WTC11 (cell line): ENCODE measurements around the gene CD2BP2. TPM values are rescaled to one million over a fixed set of nuclear protein-coding genes. Genes with fewer than 3 reads are reported as not detected.
A peak's percentile ranks its signal among the peaks of the same experiment; 100 is the strongest.

Experiments used
- ATAC-seq: fragments of 200-7000 bp; cut with Tn5 transposase; 2 replicates; pipeline ENCODE4 v1.10.0; 2021; ENCODE audit warnings: mild to moderate bottlenecking, moderate library complexity
- CTCF ChIA-PET: fragments of 300-600 bp; sonication (Branson Sonifier 250); formaldehyde crosslinking; loops from one replicate; lab custom pipeline; 2021; ENCODE audit warnings: antibody characterized with exemption; lab: Charles Lee
- POLR2A ChIA-PET: fragments of 350-600 bp; sonication (Branson Sonifier 250); formaldehyde crosslinking; loops from one replicate; lab custom pipeline; 2021; ENCODE audit warnings: antibody characterized with exemption; lab: Charles Lee
- DNase-seq: peaks from one replicate; pipeline ENCODE4 v3.0.0; 2021; ENCODE audit warnings: low spot score
- H3K27ac Mint-ChIP-seq: 2 replicates; pipeline ENCODE4 v1.8.0; 2021; ENCODE audit warnings: mixed read lengths
- H3K27me3 Mint-ChIP-seq: 2 replicates; pipeline ENCODE4 v1.8.0; 2021; ENCODE audit warnings: low read depth, mild to moderate bottlenecking, moderate library complexity, mixed read lengths
- H3K36me3 Mint-ChIP-seq: 2 replicates; pipeline ENCODE4 v1.8.0; 2021; ENCODE audit warnings: mixed read lengths
- H3K4me1 Mint-ChIP-seq: 2 replicates; pipeline ENCODE4 v1.8.0; 2022; ENCODE audit warnings: mixed read lengths
- H3K4me3 Mint-ChIP-seq: 2 replicates; pipeline ENCODE4 v1.8.0; 2021; ENCODE audit warnings: mild to moderate bottlenecking, moderate library complexity, mixed read lengths
- H3K9me3 Mint-ChIP-seq: 2 replicates; pipeline ENCODE4 v1.8.0; 2021; ENCODE audit warnings: mixed read lengths
- AFF4 ChIP-seq: sonication (generic); formaldehyde crosslinking; IDR thresholded peaks from 2 replicates; pipeline ENCODE4 v1.8.1; 2023; ENCODE audit warnings: mild to moderate bottlenecking, missing genetic modification reagents, borderline replicate concordance
- ESRRA ChIP-seq: sonication (generic); formaldehyde crosslinking; IDR thresholded peaks from 2 replicates; pipeline ENCODE4 v1.8.1; 2022; ENCODE audit warnings: mild to moderate bottlenecking, missing genetic modification reagents, borderline replicate concordance
- FOXK1 ChIP-seq: sonication (generic); formaldehyde crosslinking; IDR thresholded peaks from 2 replicates; pipeline ENCODE4 v1.8.0; 2022; ENCODE audit warnings: mild to moderate bottlenecking, moderate library complexity, missing genetic modification reagents
- FOXP1 ChIP-seq: sonication (generic); formaldehyde crosslinking; IDR thresholded peaks from 2 replicates; pipeline ENCODE4 v1.8.0; 2022; ENCODE audit warnings: missing genetic modification reagents, mild to moderate bottlenecking, moderate library complexity, borderline replicate concordance
- GABPB1 ChIP-seq: sonication (generic); formaldehyde crosslinking; IDR thresholded peaks from 2 replicates; pipeline ENCODE4 v1.8.1; 2023; ENCODE audit warnings: mild to moderate bottlenecking, missing genetic modification reagents
- HMGA2 ChIP-seq: fragments of 250-450 bp; sonication (Bioruptor Pico); IDR thresholded peaks from 2 replicates; pipeline ENCODE4 v1.4.0; 2021; ENCODE audit warnings: mild to moderate bottlenecking, moderate library complexity
- IRF1 ChIP-seq: sonication (generic); formaldehyde crosslinking; IDR thresholded peaks from 2 replicates; pipeline ENCODE4 v1.8.0; 2023; ENCODE audit warnings: missing genetic modification reagents
- MAX ChIP-seq: sonication (generic); formaldehyde crosslinking; IDR thresholded peaks from 2 replicates; pipeline ENCODE4 v1.8.0; 2022; ENCODE audit warnings: mild to moderate bottlenecking, missing genetic modification reagents
- NFATC4 ChIP-seq: fragments of 250-450 bp; sonication (Bioruptor Pico); IDR thresholded peaks from 2 replicates; pipeline ENCODE4 v1.9.0; 2021; ENCODE audit warnings: mild to moderate bottlenecking
- NR3C1 ChIP-seq: sonication (generic); formaldehyde crosslinking; conservative IDR thresholded peaks from 2 replicates; pipeline ENCODE4 v1.8.1; 2023; ENCODE audit warnings: low read depth, mild to moderate bottlenecking, missing genetic modification reagents
- SMAD4 ChIP-seq: sonication (generic); formaldehyde crosslinking; IDR thresholded peaks from 2 replicates; pipeline ENCODE4 v1.8.0; 2022; ENCODE audit warnings: mild to moderate bottlenecking, missing genetic modification reagents
- STAT6 ChIP-seq: sonication (generic); formaldehyde crosslinking; conservative IDR thresholded peaks from 2 replicates; pipeline ENCODE4 v1.8.1; 2023; ENCODE audit warnings: mild to moderate bottlenecking, low read depth, missing genetic modification reagents, moderate library complexity
- TCF7 ChIP-seq: sonication (generic); formaldehyde crosslinking; IDR thresholded peaks from 2 replicates; pipeline ENCODE4 v1.8.0; 2022; ENCODE audit warnings: mild to moderate bottlenecking, low read depth, missing genetic modification reagents, moderate library complexity
- USF1 ChIP-seq: sonication (generic); formaldehyde crosslinking; IDR thresholded peaks from 2 replicates; pipeline ENCODE4 v1.8.0; 2022; ENCODE audit warnings: mild to moderate bottlenecking, missing genetic modification reagents
- USF2 ChIP-seq: sonication (generic); formaldehyde crosslinking; IDR thresholded peaks from 2 replicates; pipeline ENCODE4 v1.8.1; 2023; ENCODE audit warnings: mild to moderate bottlenecking, missing genetic modification reagents, moderate library complexity
- ZNF138 ChIP-seq: sonication (generic); formaldehyde crosslinking; conservative IDR thresholded peaks from 2 replicates; pipeline ENCODE4 v1.8.1; 2022; ENCODE audit warnings: mild to moderate bottlenecking, moderate library complexity, missing genetic modification reagents
- ZNF232 ChIP-seq: sonication (generic); formaldehyde crosslinking; IDR thresholded peaks from 2 replicates; pipeline ENCODE4 v1.8.0; 2022; ENCODE audit warnings: mild to moderate bottlenecking, missing genetic modification reagents
- ZNF671 ChIP-seq: fragments of 250-450 bp; sonication (Bioruptor Pico); IDR thresholded peaks from 2 replicates; pipeline ENCODE4 v1.8.0; 2021; ENCODE audit warnings: mild to moderate bottlenecking
- total RNA-seq: library from RNA; stranded (reverse); gene quantifications from 3 replicates; pipeline ENCODE4 v1.2.3, GENCODE V29; 2021
- TF ChIP-seq, protein P1 (sequence below): sonication (generic); formaldehyde crosslinking; IDR thresholded peaks from 2 replicates; pipeline ENCODE4 v1.8.1; 2023; ENCODE audit warnings: mild to moderate bottlenecking, missing genetic modification reagents, moderate library complexity
- TF ChIP-seq, protein P2 (sequence below): sonication (generic); formaldehyde crosslinking; IDR thresholded peaks from 2 replicates; pipeline ENCODE4 v1.8.0; 2022; ENCODE audit warnings: missing genetic modification reagents
- TF ChIP-seq, protein P3 (sequence below): sonication (generic); formaldehyde crosslinking; IDR thresholded peaks from 2 replicates; pipeline ENCODE4 v1.8.0; 2022; ENCODE audit warnings: mild to moderate bottlenecking, missing genetic modification reagents

The CD2BP2 gene
- total RNA-seq, 1 experiment from 2014 or later, result 56.6 TPM

DNA sequence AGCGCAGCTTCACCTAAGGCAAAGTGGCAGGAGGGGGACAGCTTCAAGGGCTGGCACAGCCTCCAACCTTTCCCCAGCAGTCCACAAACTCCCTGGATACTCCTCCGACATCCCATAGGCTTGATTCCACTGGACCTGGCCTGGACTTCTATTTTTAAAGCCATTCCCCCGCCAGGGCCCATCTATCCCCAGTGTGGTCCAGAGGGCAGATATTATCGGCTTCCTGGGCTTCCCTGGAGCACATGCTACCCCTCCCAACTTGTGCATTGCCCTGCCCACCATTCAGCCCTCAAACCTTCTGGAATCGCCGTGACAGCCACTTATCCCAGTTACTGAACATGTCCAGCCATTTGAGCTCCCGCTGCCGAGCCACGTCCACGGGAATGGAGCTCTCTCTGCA lies 10.1 kb upstream of the CD2BP2 start (continued):
- TF ChIP-seq, protein P1, sequence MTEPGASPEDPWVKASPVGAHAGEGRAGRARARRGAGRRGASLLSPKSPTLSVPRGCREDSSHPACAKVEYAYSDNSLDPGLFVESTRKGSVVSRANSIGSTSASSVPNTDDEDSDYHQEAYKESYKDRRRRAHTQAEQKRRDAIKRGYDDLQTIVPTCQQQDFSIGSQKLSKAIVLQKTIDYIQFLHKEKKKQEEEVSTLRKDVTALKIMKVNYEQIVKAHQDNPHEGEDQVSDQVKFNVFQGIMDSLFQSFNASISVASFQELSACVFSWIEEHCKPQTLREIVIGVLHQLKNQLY (CRISPR knock-in tag), result no peak
- TF ChIP-seq IRF1 (CRISPR knock-in tag) (no peak), SMAD4 (CRISPR knock-in tag) (no peak), USF2 (no peak), ZNF671 (CRISPR knock-in tag) (no peak), HMGA2 (no peak), ESRRA (CRISPR knock-in tag) (no peak), NR3C1 (CRISPR knock-in tag) (no peak), NFATC4 (no peak)
- TF ChIP-seq, protein P2, sequence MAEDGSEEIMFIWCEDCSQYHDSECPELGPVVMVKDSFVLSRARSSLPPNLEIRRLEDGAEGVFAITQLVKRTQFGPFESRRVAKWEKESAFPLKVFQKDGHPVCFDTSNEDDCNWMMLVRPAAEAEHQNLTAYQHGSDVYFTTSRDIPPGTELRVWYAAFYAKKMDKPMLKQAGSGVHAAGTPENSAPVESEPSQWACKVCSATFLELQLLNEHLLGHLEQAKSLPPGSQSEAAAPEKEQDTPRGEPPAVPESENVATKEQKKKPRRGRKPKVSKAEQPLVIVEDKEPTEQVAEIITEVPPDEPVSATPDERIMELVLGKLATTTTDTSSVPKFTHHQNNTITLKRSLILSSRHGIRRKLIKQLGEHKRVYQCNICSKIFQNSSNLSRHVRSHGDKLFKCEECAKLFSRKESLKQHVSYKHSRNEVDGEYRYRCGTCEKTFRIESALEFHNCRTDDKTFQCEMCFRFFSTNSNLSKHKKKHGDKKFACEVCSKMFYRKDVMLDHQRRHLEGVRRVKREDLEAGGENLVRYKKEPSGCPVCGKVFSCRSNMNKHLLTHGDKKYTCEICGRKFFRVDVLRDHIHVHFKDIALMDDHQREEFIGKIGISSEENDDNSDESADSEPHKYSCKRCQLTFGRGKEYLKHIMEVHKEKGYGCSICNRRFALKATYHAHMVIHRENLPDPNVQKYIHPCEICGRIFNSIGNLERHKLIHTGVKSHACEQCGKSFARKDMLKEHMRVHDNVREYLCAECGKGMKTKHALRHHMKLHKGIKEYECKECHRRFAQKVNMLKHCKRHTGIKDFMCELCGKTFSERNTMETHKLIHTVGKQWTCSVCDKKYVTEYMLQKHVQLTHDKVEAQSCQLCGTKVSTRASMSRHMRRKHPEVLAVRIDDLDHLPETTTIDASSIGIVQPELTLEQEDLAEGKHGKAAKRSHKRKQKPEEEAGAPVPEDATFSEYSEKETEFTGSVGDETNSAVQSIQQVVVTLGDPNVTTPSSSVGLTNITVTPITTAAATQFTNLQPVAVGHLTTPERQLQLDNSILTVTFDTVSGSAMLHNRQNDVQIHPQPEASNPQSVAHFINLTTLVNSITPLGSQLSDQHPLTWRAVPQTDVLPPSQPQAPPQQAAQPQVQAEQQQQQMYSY (CRISPR knock-in tag), result no peak
- TF ChIP-seq, protein P3, sequence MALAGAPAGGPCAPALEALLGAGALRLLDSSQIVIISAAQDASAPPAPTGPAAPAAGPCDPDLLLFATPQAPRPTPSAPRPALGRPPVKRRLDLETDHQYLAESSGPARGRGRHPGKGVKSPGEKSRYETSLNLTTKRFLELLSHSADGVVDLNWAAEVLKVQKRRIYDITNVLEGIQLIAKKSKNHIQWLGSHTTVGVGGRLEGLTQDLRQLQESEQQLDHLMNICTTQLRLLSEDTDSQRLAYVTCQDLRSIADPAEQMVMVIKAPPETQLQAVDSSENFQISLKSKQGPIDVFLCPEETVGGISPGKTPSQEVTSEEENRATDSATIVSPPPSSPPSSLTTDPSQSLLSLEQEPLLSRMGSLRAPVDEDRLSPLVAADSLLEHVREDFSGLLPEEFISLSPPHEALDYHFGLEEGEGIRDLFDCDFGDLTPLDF (CRISPR knock-in tag), result no peak

DNA sequence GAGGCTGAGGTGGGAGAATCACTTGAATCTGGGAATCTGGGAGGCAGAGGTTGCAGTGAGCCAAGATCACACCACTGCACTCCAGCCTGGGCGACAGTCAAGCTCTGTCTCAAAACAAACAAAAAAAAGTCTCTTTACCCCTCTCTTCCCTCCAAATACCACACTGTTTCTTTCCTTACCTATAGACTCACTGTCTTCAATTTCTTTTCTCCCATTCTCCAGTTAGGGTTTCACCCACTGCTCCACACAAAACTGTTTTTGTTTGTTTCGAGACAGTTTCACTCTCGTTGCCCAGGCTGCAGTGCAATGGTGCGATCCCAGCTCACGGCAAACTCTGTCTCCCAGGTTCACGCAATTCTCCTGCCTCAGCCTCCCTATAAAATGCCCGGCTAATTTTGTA lies 6.1 kb upstream of the CD2BP2 start:
- DNase-seq, result no peak
- Mint-ChIP-seq H3K27ac (peak overlapping the region; percentile 85), H3K4me3 (no peak overlapping the region), H3K4me1 (peaks cover 17% of the 10 kb centered on the region), H3K27me3 (no peaks in the 10 kb centered on the region; the same call in 1 of the 2 replicates), H3K36me3 (peaks cover 30% of the 10 kb centered on the region), H3K9me3 (no peaks in the 10 kb centered on the region)
- ATAC-seq, result no peak
- CTCF ChIA-PET, result interaction anchor here (2.0 to 3.1 kb wide), 2 partner anchors 9 to 249 kb away, joined by 5 to 17 read pairs; partner anchors contain the start of gene TBC1D10B
- no peak for TF ChIP-seq ZNF138
- TF ChIP-seq USF1 (CRISPR knock-in tag), result no peak
- no peak for TF ChIP-seq STAT6 (CRISPR knock-in tag)
- TF ChIP-seq FOXK1 (CRISPR knock-in tag), result no peak
- no peak for TF ChIP-seq MAX (CRISPR knock-in tag)
- TF ChIP-seq NFATC4, result no peak
- no peak for TF ChIP-seq GABPB1 (CRISPR knock-in tag)
- TF ChIP-seq ZNF232 (CRISPR knock-in tag), result no peak
- no peak for TF ChIP-seq TCF7 (CRISPR knock-in tag)
- TF ChIP-seq AFF4 (CRISPR knock-in tag), result no peak
- no peak for TF ChIP-seq FOXP1 (CRISPR knock-in tag)
- POLR2A ChIA-PET, result no interaction called here
